BLaER1 treated with 17β-estradiol and CSF1 and Interleukin-3, amounts not matched to agents 10 nM and 100 nM (cell line): ENCODE data around the gene NOTCH4.
"Not testable (repeated sequence)": the region's sequence is repeated elsewhere in the genome, so short reads cannot be mapped to it uniquely, and the experiment has no call there.

Source experiments
- H3K27ac ChIP-seq, 11 experiments: shearing (Covaris generic); formaldehyde crosslinking; 2 replicates each; pipeline ENCODE4 v1.8.1; 2022
- H3K27me3 ChIP-seq, 11 experiments: shearing (Covaris generic); formaldehyde crosslinking; 2 replicates each; pipeline ENCODE4 v1.8.1; 2022
- H3K36me3 ChIP-seq, 11 experiments: shearing (Covaris generic); formaldehyde crosslinking; 2 replicates each; pipeline ENCODE4 v1.8.1; 2022
- H3K4me1 ChIP-seq, 10 experiments: shearing (Covaris generic); formaldehyde crosslinking; 2 replicates each; pipeline ENCODE4 v1.8.1; 2022
- H3K4me2 ChIP-seq, 11 experiments: shearing (Covaris generic); formaldehyde crosslinking; 2 replicates each; pipeline ENCODE4 v1.8.1; 2022
- H3K4me3 ChIP-seq, 10 experiments: shearing (Covaris generic); formaldehyde crosslinking; 2 replicates each; pipeline ENCODE4 v1.8.1; 2022
- H3K9ac ChIP-seq, 11 experiments: shearing (Covaris generic); formaldehyde crosslinking; 2 replicates each; pipeline ENCODE4 v1.8.1; 2022
- H3K9me3 ChIP-seq, 11 experiments: shearing (Covaris generic); formaldehyde crosslinking; replicated peaks in 1 of 11; 2 replicates each; pipeline ENCODE4 v1.8.1; 2022
- H4K20me1 ChIP-seq, 11 experiments: shearing (Covaris generic); formaldehyde crosslinking; 2 replicates each; pipeline ENCODE4 v1.8.1; 2022
- Cebpa-rat ChIP-seq, 11 experiments: shearing (Covaris generic); IDR thresholded peaks; 2 replicates each; pipeline ENCODE4 v1.8.1; 2022

Gene NOTCH4

GRCh38 chr6:32187009-32187709, 36.7 kb downstream of the NOTCH4 start:
- peaks cover 0 to 37% (median 7%) of the 10 kb centered on the region in 11 experiments; a peak in 9 of 22 replicates for H4K20me1 ChIP-seq
- no peaks in the 10 kb centered on the region for H3K9me3 ChIP-seq
- H3K4me1 ChIP-seq, result peaks cover 49 to 67% (median 55%) of the 10 kb centered on the region in 10 experiments
- H3K4me2 ChIP-seq, result peak overlapping the region; percentile 91 to 100 (median 98)
- H3K27ac ChIP-seq, result peak overlapping the region in 10 of 11 experiments; percentile 2 to 55 (median 38); a peak in 15 of 22 replicates
- peaks cover 44 to 56% (median 51%) of the 10 kb centered on the region in 11 experiments for H3K36me3 ChIP-seq
- no peaks in the 10 kb centered on the region for H3K27me3 ChIP-seq
- peak overlapping the region; percentile 5 to 96 (median 56); a peak in 19 of 22 replicates for H3K9ac ChIP-seq
- no peak for TF ChIP-seq Cebpa-rat (IDR thresholded peaks at IDR 0.05)
- peak overlapping the region; percentile 5 to 91 (median 78); a peak in 15 of 20 replicates for H3K4me3 ChIP-seq

DNA sequence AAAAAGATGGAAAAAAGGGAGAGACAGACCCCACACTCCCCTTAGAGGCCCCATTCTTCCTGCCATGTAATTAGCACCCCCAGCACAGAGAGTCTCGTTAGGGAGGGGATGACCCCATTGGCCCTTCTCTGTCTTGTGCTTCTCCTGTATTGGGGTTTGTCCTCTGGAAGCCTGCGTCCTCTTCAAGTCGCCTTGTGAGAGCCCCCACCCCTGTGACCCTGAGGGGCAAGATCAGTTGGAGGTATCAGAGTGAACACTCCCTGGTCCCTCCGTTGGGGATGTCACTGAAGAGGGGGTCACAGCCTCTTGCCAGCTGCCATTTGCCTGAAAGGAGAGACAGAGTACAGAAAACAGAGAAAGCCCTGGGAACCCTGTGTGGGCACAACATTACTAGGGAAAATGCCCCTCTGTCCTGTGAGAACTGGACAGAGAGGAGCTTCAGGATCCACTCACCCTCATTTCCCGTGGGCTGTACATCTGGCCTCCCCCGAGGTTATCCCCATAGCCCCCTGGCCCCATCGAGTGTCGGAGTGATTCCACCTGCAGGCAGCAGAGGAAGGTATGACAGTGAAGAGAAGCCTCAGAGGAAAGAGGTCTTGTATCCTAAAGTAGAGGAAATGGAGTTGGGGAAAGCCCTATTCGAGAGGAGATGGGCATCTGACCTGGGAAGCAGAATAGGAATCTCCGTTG, 37.6 kb downstream of the NOTCH4 start:
- H3K27me3 ChIP-seq, H3K9me3 ChIP-seq: not testable (repeated sequence)
- H4K20me1 ChIP-seq, result peaks cover 0 to 37% (median 7%) of the 10 kb centered on the region in 11 experiments; a peak in 9 of 22 replicates
- peaks cover 43 to 72% (median 55%) of the 10 kb centered on the region in 10 experiments for H3K4me1 ChIP-seq
- peak overlapping the region in 5 of 10 experiments; percentile 48 to 91 (median 83); a peak in 9 of 20 replicates for H3K4me3 ChIP-seq
- H3K9ac ChIP-seq, result peak overlapping the region; percentile 5 to 96 (median 56); a peak in 19 of 22 replicates
- peaks cover 51 to 64% (median 60%) of the 10 kb centered on the region in 11 experiments for H3K36me3 ChIP-seq
- H3K4me2 ChIP-seq, result peak overlapping the region; percentile 91 to 100 (median 98)
- H3K27ac ChIP-seq, result peak overlapping the region in 10 of 11 experiments; percentile 2 to 55 (median 38); a peak in 15 of 22 replicates

DNA sequence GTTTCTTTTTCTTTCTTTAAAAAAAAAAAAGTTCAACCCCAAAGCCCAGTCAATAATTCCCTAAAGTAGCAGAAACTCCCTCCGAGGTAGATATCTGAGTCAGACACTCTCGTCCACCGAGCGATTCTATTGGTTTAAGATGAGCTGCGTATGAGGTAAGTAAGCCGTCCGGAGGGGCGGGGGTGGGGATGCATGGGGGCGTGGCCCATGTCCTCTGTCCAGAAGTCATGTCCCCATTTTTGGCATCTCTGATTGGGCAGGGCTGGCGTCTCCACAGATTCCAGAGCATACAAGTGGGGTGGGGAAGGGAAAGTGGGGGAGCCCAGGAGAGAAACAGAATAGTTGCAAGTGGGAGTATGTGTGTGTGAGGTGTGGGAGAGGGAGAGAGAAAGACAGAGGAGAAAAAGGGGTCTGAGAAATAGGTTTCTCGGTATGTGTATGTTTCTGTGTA, 38.2 kb downstream of the NOTCH4 start:
- Histone ChIP-seq H4K20me1 (peaks cover 0 to 37% (median 7%) of the 10 kb centered on the region in 11 experiments; a peak in 9 of 22 replicates), H3K36me3 (peaks cover 57 to 69% (median 65%) of the 10 kb centered on the region in 11 experiments), H3K9ac (peak overlapping the region in 4 of 11 experiments; percentile 44 to 96 (median 78); a peak in 5 of 22 replicates), H3K4me1 (peaks cover 38 to 73% (median 54%) of the 10 kb centered on the region in 10 experiments), H3K4me2 (peak overlapping the region in 5 of 11 experiments; percentile 5 to 99 (median 97); a peak in 7 of 22 replicates)
- not testable (repeated sequence) for H3K9me3 ChIP-seq, H3K27ac ChIP-seq, H3K27me3 ChIP-seq, H3K4me3 ChIP-seq

- 0 out of 22 replicates have a peak, but pooled peaks of 1 of the 11 experiments have one; percentile 38 for TF ChIP-seq Cebpa-rat (IDR thresholded peaks at IDR 0.05)
- peak within 1 kb of the TSS in 4 of 11 experiments; percentile 12 to 37 (median 29); a peak in 7 of 22 replicates for H3K27ac ChIP-seq
- H3K4me2 ChIP-seq, result peak within 1 kb of the TSS in 2 of 11 experiments; percentile 26 to 95; a peak in 2 of 22 replicates
- peak within 1 kb of the TSS in 10 of 11 experiments; percentile 26 to 66 (median 36); a peak in 12 of 22 replicates for H3K9ac ChIP-seq
- no peaks in the 10 kb centered on the region for H3K9me3 ChIP-seq
- H4K20me1 ChIP-seq, result peaks cover 0 to 37% (median 7%) of the 10 kb centered on the region in 11 experiments; a peak in 9 of 22 replicates
- no peaks in the 10 kb centered on the region for H3K27me3 ChIP-seq
- H3K4me1 ChIP-seq, result peaks cover 42 to 88% (median 66%) of the 10 kb centered on the region in 10 experiments
- no peak within 1 kb of the TSS for H3K4me3 ChIP-seq
- H3K36me3 ChIP-seq, result peaks cover 66 to 81% (median 75%) of the 10 kb centered on the region in 11 experiments
Observed at GRCh38 chr6:32184084-32184640, 39.7 kb downstream of the NOTCH4 start, which contains the start of gene AGER. Gene AGER (minus strand): TSS chr6:32184253. CDS start chr6:32184222, 31 bp downstream.

DNA sequence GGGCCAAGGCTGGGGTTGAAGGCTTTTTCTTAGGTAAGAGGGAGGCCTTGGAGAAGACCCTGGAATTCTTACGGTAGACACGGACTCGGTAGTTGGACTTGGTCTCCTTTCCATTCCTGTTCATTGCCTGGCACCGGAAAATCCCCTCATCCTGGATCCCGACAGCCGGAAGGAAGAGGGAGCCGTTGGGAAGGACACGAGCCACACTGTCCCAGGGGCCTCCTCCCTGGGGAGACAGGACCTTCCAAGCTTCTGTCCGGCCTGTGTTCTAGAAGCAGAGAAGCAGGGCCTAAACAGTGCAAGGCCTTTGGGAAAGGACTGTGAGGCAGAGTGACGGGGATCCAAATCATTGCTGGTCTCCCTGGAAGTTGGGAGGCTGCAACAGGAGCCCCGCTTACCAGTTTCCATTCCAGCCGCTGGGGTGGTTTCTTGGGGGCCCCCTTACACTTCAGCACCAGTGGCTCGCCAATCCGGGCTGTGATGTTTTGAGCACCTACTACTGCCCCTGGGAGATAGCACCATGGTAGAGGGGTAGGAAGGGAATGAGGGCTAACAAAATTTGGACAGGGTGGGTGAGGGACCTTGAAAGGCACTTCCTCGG, 40.3 kb downstream of the NOTCH4 start:
- Histone ChIP-seq H3K4me3 (no peak overlapping the region), H3K4me2 (peak overlapping the region in 1 of 11 experiments; percentile 26; a peak in 1 of 22 replicates), H3K4me1 (peaks cover 42 to 87% (median 65%) of the 10 kb centered on the region in 10 experiments), H4K20me1 (peaks cover 0 to 37% (median 7%) of the 10 kb centered on the region in 11 experiments; a peak in 9 of 22 replicates), H3K27ac (peak overlapping the region in 4 of 11 experiments; percentile 12 to 37 (median 22); a peak in 5 of 22 replicates), H3K9me3 (no peaks in the 10 kb centered on the region), H3K27me3 (no peaks in the 10 kb centered on the region), H3K9ac (peak overlapping the region in 10 of 11 experiments; percentile 5 to 66 (median 36); a peak in 12 of 22 replicates), H3K36me3 (peaks cover 66 to 81% (median 75%) of the 10 kb centered on the region in 11 experiments)
- TF ChIP-seq Cebpa-rat (IDR thresholded peaks at IDR 0.05), result no peak

GRCh38 chr6:32183030-32183429, 40.8 kb downstream of the NOTCH4 start:
- Histone ChIP-seq H3K4me1 (peaks cover 37 to 82% (median 60%) of the 10 kb centered on the region in 10 experiments), H3K9ac (peak overlapping the region in 10 of 11 experiments; percentile 7 to 66 (median 36); a peak in 16 of 22 replicates), H3K27me3 (no peaks in the 10 kb centered on the region), H4K20me1 (peaks cover 0 to 33% (median 7%) of the 10 kb centered on the region in 11 experiments; a peak in 9 of 22 replicates), H3K4me2 (peak overlapping the region in 3 of 11 experiments; percentile 20 to 95 (median 46); a peak in 5 of 22 replicates), H3K36me3 (peaks cover 62 to 76% (median 71%) of the 10 kb centered on the region in 11 experiments), H3K4me3 (no peak overlapping the region), H3K9me3 (no peaks in the 10 kb centered on the region), H3K27ac (peak overlapping the region in 5 of 11 experiments; percentile 12 to 38 (median 37); a peak in 6 of 22 replicates)
- no peak for TF ChIP-seq Cebpa-rat (IDR thresholded peaks at IDR 0.05)

DNA sequence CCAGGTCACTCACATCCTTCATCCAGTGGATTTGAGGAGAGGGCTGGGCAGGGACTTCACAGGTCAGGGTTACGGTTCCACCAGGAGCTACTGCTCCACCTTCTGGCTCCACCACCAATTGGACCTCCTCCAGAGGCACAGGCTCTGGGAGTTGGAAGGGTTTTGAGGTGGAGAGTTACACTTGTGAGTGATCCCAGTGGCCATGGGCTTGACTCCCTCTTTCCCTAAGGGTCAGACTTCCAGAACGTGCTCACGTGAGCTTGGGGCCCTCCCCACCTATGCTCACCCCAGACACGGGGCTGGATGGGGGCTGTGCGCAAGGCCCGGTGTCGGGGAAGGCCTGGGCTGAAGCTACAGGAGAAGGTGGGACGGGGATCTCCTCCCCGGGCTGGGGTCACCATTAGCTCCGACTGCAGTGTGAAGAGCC, 41.3 kb downstream of the NOTCH4 start:
- H3K4me2 ChIP-seq, result peak overlapping the region in 5 of 11 experiments; percentile 2 to 95 (median 46); a peak in 6 of 22 replicates
- H3K9ac ChIP-seq, result peak overlapping the region; percentile 7 to 66 (median 37); a peak in 17 of 22 replicates
- no peaks in the 10 kb centered on the region for H3K9me3 ChIP-seq
- H3K4me1 ChIP-seq, result peaks cover 32 to 77% (median 55%) of the 10 kb centered on the region in 10 experiments
- H3K27me3 ChIP-seq, result no peaks in the 10 kb centered on the region
- peaks cover 0 to 28% (median 7%) of the 10 kb centered on the region in 11 experiments; a peak in 9 of 22 replicates for H4K20me1 ChIP-seq
- no peak for TF ChIP-seq Cebpa-rat (IDR thresholded peaks at IDR 0.05)
- H3K36me3 ChIP-seq, result peaks cover 57 to 72% (median 67%) of the 10 kb centered on the region in 11 experiments
- H3K4me3 ChIP-seq, result no peak overlapping the region
- peak overlapping the region in 7 of 11 experiments; percentile 21 to 43 (median 37); a peak in 10 of 22 replicates for H3K27ac ChIP-seq
